HG03575 (cell line): ENCODE results near the gene PTMS.

Experiments
- ATAC-seq: cut with Tn5 transposase; IDR thresholded peaks from one replicate; pipeline ENCODE4 v1.9.1; 2021; ENCODE audit not compliant: unreplicated experiment, insufficient number of reproducible peaks, low FRiP score; ENCODE audit errors: extremely low read depth

The PTMS gene

GRCh38 chr12:6769666-6770065 is 3.5 kb downstream of the PTMS start:
- no peak for ATAC-seq

GRCh38 chr12:6770094-6770493 is 3.9 kb downstream of the PTMS start:
- no peak for ATAC-seq

GRCh38 chr12:6770600-6770999 is 4.4 kb downstream of the PTMS start:
- no peak for ATAC-seq

- no peak for ATAC-seq
Observed at GRCh38 chr12:6771091-6771495, 4.9 kb downstream of the PTMS start.

- no peak for ATAC-seq
Observed at GRCh38 chr12:6771509-6772330, 5.6 kb downstream of the PTMS start.

- ATAC-seq, result no peak
Observed at GRCh38 chr12:6772331-6772695, 6.2 kb downstream of the PTMS start, which contains the start of gene LAG3. TSS of gene LAG3 (plus strand) at chr12:6772520. CDS start at chr12:6772853, 333 bp downstream.

GRCh38 chr12:6772726-6773589 is 6.8 kb downstream of the PTMS start:
- ATAC-seq, result no peak

GRCh38 chr12:6773590-6774351 is 7.6 kb downstream of the PTMS start:
- no peak for ATAC-seq

- no peak for ATAC-seq
Observed at GRCh38 chr12:6774499-6775062, 8.4 kb downstream of the PTMS start.

GRCh38 chr12:6775185-6776174 is 9.3 kb downstream of the PTMS start:
- no peak for ATAC-seq

- ATAC-seq, result no peak
Observed at GRCh38 chr12:6777386-6777785, 11.2 kb downstream of the PTMS start.

- no peak for ATAC-seq
Observed at GRCh38 chr12:6778217-6778573, 12.0 kb downstream of the PTMS start.

GRCh38 chr12:6778574-6779550 is 12.7 kb downstream of the PTMS start:
- ATAC-seq, result no peak

GRCh38 chr12:6779708-6780432 is 13.7 kb downstream of the PTMS start:
- no peak for ATAC-seq

GRCh38 chr12:6780573-6780972 is 14.4 kb downstream of the PTMS start:
- no peak for ATAC-seq

- ATAC-seq, result no peak
Observed at GRCh38 chr12:6782119-6782518, 16.0 kb downstream of the PTMS start.
